HG02798 (cell line): ENCODE data around the gene MBTPS1.

Source experiments
- ATAC-seq: cut with Tn5 transposase; IDR thresholded peaks from one replicate; pipeline ENCODE4 v1.9.1; 2021; ENCODE audit warnings: mild to moderate bottlenecking; ENCODE audit not compliant: unreplicated experiment, poor library complexity

The MBTPS1 gene

DNA sequence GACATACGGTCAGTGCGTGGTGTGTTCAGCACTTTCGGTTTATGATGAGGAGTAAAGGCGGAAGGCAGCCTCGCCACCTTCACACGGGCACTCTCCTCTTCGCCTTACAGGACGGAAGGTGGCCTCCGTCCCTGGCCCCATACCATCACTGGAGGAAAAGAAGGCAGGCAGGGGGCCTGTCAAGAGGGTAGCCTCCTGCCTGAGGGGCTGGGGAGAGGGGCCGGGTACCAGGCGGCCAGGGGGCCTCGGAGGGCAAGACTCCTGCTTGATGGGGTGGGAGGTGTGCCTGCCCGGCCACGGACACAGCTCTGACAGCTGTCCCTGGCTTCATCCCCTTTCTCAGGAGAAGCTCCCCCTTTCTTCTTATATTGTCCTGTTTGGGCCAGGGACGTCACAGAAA lies 58.5 kb downstream of the MBTPS1 start:
- no peak for ATAC-seq

DNA sequence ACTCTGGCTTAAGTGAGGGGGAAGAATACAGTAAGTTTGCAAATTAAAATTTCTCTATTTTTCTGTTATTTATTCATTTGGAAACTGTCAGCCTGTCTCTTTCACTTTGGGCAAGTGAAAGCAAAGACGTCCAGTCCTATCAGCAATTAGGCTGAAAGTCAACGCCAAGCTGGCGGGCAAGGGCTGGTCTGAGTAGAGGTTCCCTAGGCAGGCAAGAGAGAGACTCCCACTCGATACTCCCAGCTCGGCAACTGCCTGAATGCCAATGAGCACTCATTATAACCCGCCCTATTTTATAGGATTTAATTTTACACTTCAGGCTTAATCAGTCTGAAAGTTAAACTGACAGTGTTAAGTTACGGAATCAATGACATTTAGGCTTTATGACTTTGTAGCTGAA lies 59.8 kb downstream of the MBTPS1 start:
- no peak for ATAC-seq

DNA sequence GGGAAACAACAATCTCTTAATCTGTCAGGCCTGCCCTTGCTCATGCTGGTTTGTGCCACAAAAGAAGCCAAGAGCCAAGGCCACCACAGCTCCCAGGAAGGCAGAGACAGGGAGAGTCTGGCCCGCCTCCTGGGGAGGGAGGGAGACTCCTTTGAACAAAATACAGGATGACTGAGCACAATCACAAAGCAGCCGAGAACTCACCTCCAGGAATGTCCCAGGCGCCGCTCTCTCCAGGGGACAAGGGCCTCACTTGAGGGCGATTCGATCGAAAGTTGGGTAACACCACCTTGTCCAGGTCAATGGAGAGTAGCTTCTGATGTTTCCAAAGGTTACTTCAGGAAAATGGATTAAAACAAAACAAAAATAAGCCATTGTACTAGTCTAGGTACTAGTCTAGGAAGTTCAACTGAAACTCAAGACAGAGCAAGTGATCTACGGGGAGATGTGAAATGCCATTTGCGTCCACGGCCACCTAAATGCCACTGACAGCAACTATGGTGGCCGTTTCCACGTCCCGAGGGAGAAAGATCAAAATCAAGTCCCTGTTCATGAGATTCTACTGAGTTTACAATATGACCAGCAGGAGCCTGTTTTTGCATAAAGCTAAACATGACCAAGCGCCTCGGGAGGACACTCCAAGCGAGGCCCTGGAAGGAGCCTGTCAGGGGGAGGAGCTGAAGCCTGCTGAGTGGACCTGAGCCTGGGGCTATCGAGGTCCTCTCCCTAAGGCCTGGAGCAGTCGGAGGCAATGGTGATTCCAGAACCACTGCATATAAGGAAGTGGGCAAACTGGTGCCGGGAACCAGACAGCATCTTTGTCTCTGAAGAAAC lies 60.7 kb downstream of the MBTPS1 start:
- ATAC-seq: no peak

DNA sequence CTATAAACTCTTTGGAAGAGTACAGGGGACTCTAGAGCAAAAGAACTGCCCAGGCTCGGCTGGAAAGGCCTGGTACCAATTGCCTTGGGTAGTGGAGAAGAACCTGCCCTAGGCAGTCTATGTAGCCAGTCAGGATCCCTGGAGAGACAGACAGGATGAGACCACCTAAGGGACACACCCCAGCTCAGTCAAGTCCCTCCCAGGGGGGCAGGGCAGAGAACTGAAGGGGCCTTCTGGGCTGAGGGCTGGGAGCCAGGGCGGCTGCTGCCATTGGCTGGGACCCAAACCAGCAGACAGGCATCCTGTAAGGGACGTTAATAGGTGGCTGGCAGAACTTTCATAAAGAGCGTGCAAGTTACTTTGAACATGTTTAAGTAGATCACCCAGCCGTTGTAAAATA lies 61.4 kb downstream of the MBTPS1 start:
- no peak for ATAC-seq

DNA sequence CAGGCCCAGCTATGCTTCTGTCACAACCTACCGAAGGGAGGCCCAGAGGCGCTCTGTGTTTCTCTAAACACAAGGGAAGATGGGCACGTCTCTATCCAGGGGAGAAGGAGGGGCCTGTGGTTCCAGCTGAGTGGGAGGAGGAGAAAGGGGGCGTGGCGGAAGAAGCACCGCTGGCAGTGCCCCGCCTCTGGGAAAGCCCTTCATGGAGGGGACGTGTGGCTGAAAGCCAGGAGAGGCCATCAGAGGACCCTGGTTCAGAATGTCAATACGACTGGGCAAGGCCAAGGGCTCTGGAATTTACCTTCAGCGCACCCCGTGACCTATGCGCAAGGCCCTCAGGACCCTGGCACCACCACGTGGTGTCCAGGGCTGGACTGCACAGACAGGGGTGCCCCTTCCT lies 61.8 kb downstream of the MBTPS1 start:
- no peak for ATAC-seq

DNA sequence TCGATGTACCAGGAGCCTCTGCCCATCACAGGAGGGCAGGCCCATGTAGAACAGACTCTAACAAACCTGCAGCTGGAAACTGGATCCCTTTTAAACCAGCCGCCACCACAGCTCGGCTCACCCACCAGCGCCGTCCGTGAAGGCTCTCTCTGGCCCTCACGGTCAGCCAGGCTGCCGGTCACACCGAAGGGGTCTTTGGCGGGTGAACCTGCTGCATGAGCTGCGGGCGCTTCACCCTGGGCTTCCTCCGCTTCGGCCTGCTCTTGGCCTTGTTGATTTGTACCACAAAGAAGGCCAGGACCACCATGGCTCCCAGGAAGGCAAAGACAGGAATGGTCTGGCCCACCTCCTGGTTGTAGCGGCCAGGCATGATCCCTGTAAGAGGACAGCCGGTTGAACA lies 62.5 kb downstream of the MBTPS1 start:
- no peak for ATAC-seq

DNA sequence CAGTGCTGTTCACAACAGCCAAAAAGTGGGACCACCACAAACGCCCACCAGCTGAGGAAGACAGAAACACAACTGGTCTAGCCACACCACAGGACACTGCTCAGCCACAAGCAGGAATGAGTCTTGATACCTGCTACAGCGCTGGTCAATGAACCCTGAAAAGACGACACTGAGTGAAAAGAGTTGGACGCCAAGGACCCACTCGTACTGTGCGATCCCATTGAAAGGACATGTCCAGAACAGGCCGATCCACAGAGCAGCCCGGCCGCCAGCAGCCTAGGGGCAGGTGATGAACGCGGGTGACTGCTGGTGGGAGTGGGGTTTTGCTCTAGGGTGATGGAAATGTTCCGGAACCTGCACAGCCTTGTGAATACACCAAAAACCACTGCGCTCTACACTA lies 63.5 kb downstream of the MBTPS1 start:
- no peak for ATAC-seq

DNA sequence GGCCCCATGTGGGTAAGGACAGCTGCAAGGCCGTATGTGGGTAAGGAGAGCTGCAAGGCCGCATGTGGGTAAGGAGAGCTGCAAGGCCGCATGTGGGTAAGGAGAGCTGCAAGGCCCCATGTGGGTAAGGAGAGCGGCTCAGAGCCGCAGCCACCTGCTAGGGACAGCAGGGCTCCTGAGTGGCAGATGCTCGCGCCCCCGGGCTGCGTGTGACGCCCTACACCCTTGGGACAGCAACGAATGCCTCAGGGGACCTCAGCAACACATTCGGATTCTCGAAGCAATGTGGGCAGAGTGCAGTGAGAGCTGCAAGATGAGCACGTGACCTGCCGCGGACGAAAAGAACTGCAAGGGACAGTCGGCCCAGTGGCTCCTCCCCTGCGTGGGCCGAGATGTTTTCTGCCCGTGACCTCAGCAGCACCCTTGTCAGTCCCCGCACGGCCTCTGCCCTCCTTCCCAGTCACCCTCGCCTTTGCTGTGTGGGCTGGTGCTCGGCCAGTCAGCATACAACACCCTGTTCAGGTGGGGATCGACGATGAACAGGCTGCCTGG lies 64.6 kb downstream of the MBTPS1 start:
- no peak for ATAC-seq

DNA sequence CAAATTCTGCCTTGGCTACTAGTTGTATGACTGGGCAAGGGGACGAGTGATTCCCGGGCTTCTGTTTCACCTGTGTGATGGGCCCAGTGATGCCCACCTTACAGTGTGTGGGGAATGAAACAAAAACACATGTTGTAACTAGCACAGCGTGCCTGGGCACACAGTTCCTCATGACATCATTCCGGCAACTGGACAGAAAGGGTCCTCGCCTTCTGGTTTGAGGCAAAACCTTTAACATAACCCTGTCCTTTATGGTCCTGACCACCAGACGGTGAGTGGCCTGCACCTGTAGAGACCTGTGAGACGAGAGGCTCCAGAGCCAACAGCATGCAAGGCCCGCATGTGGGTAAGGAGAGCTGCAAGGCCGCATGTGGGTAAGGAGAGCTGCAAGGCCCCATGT lies 66.4 kb downstream of the MBTPS1 start:
- no peak for ATAC-seq

DNA sequence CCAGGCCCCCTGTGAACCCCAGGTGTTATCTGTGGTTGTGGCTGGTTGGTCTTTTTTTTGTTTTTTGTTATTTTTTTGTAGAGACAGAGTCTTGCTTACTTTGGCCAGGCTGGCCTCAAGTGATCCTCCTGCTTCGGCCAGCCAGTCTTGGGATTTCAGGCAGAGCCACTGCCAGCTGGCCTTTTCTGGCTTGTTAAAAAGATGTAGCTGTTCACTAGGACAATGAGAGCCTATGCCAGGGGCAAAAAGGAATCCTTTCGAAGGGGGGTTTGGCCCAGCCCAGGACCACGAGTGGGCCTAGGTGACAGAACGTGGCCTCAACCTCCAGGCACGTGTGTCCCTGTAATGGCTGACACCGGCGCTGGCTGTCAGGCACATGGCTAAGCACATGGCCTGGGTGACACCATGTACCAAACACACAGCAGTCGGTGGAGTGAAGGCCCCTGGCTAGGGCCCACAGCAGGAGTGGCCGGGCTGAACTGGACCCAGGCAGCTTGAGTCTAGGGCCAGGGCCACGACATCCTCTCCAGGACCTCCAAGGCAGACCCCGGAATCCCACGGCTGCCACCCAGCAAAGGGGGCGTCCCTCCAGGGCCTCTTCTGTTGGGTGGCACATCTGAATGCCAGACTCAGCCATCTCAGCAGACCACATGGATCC lies 67.2 kb downstream of the MBTPS1 start:
- ATAC-seq: no peak

DNA sequence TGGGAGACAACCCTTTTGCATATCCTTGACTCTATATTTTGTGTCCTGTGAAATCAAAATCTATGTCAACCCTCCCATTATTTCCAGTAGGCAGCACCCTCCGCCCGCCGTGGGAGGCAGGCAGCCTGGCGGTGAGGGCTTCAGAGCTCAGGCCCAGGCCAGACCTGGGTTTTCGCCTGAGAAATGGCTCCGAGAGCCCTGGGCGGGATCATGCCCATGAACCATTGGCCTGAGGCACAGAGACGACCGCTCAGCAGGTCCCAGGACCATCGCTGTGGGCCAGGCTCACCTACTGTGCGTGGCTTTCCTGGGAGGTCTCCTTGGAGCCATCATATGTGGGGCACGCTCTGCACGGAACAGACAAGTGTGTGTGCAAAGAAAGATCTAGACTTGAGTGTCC lies 67.9 kb downstream of the MBTPS1 start:
- ATAC-seq: no peak

DNA sequence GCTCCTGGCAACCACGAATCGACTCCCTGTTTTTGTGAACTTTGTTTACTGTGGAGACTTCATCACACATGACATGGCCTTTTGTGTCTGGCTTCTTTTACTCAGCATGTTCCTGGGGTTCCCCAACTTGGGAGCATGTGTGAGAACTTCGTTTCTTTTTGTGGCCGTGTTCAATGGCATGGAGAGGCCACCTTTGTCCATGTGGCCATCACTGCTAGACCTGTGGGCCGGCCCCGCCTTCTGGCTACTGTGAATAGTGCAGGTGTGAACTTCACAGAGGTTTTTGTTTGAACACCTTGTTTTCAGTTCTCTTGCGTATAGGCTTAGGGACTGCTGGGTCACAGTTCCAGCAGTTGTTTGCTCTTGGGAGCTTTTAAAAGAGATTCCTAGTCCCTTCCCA lies 68.5 kb downstream of the MBTPS1 start:
- ATAC-seq: no peak

DNA sequence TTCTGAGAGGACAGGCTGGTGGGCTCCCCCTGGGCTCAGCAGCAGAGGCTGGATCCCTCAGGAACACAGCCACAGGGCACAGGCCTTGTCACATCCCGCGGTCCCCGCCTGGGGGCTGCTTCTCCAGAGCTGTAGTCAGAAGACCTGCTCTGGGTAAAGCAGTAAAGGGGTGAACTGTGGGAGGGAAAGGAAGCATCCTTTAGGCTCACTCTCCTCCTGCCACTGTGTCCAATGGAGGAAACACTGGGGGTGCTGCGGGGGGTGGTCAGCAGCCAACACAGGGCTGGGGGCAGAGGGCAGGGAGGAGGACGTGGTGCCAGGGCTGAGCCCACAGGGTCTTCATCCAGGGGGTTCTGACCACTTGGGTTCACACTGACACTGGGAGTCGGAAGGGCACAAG lies 69.1 kb downstream of the MBTPS1 start:
- no peak for ATAC-seq

DNA sequence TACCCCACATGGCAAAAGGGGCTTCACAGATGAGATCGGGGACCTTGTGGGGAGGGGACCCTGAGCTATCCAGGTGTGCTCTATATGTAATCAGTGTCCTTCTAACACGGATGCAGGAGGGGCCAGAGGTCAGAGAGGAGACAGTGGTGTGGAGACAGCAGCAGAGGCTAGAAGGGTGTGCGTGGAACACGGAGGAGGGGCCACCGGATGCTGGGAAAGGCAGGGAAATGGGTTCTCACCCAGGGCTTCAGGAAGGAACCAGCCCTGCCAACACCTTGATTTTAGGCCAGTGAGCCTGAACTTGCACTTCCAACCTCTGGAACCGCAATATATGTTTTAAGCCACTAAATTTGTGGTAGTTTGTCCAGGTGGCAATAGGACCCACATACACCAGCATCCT lies 69.5 kb downstream of the MBTPS1 start:
- ATAC-seq: no peak

DNA sequence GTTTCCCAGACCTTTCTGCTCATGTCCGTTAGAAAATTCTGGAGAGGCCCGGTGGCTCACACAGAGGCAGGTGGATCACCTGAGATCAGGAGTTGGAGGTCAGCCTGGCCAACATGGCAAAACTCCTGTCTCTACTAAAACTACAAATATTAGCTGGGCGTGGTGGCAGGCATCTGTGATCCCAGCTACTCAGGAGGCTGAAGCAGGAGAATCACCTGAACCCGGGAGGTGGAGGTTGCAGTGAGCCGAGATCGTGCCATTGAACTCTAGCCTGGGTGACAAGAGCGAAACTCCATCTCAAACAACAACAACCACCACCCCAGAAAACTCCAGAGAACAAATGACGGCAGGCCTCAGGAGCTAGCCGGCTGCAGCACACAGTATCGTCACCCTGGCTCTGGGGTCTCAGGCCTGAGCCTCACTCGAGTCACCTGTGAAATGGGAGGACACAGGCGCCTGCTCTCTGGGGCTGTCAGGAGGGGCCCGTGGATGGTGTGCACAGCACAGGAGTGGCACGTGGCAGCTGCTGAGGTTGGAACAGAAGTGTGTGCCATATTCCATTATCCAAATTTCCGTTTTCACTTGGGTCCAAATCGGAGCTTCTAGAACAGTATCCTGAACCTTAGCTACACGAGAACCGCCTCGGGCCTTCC lies 70.8 kb downstream of the MBTPS1 start:
- ATAC-seq: no peak

DNA sequence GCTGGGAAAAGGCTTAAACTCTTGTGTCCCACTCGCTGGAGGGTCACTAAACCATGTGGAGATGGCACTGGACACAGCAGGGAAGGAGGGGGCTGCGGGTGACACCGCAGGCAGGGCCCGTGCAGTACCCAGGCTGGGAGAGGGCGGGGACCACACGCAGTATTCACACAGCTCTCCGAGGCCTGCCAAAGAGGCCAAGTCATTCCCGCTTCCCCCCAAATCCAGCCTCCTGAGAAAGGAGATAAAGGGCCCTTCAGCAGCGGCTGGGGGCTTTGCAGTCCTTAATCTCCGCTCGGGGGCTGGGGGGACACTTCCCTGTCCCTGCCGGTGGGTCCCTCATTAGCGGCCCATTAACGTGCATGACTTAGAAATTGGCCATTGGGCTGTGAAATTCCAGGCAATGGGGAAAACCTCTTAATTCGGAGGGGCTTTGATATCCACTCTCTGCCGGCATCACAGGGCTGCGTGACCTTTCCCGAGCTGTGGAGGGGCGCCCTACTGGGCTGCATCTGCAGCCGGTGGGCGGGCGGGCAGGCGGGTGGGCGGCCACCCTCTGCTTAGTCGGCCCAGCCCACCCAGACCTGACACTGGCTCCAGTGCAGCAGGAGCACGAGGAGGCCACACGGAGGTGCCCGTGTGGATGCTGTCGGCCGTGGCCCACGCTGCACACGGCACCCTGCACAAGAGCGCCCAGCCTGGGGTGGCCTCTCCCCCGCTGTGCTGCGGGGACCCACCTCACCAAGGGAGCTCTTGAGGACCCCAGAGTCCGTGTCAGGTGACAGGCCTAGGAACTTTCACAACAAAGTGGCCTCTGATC lies 71.5 kb downstream of the MBTPS1 start:
- ATAC-seq: no peak

DNA sequence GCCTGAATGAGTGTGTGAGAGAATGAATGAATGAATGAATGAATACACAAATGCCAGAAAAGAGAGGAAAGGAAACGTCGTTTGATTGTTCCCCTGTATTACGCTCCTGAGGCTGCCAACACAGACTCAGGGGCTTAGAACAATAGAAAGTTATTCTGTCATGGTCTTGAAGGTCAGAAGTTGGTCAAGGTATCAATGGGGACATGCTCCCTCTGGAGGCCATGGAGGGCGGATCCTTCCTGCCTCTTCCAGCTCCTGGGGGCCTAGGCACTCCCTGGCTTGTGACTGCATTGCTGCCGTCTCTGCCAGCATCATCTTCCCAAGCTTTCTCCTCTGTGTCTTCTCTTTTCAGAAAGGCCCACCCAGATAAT lies 72.6 kb downstream of the MBTPS1 start:
- ATAC-seq: no peak

DNA sequence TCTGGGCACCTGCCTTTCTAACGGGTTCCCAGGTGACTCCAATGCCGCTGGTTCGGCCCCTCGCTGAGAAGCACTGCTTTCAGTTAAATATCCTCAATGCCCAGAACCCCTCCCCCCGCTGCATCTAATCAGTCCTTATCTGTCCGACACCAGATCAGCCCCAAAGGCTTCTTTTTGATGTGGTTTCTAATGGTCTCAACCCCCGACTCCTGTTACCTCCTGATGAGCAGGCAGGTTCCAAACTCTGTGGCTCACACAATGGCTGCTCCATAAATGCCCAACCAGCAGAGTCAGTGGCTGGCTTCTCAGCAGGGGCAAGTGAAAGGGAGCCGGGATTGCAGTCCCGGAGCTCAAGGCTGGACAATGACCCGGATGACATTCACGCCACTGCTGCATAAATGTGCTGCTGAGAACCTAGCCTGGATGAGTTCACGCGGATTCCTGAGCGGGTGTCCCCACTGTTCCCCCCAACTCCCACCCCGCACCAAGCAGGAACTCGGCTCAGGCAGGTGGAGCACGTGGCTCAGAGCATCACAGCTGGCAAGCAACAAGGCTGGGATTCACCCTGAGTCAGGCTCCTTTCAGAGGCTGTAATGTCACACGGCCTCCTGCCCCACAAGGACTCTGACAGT lies 73.1 kb downstream of the MBTPS1 start:
- no peak for ATAC-seq

DNA sequence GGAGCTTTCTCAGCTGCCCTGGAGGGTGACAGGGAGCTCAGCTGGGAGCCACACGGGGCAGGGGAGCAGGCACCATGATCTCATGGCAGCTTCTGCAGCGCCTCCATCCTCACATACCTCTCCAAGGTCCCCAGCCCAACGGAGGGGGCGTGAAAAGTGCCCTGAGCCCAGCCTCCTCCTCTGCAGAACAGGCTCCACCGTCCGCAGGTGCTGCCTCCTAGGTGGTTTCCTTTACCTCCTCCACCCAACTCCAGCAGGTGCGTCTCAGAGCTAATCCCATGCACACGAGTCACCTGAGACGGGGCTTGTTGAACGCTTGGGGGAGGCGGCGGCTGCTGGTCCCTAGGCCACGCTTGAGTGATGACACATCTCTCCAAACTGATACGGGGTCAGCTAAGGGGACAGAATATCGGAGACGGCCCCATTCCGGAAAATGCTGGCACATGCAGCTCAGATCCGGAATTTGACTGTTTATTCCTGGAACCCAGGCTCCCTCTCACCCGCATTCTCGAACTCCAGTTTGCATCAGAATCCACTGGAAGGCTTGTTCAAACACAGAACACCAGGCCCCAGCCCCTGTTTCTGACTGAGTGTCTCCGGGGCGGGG lies 73.8 kb downstream of the MBTPS1 start:
- no peak for ATAC-seq
